HG03460 (cell line): Measurements from ENCODE around the gene ECPAS.
"Not testable (repeated sequence)": the region's sequence is repeated elsewhere in the genome, so short reads cannot be mapped to it uniquely, and the experiment has no call there.

ENCODE experiments used
- ATAC-seq: cut with Tn5 transposase; IDR thresholded peaks from one replicate; pipeline ENCODE4 v1.9.1; 2021; ENCODE audit not compliant: unreplicated experiment

ECPAS gene

DNA sequence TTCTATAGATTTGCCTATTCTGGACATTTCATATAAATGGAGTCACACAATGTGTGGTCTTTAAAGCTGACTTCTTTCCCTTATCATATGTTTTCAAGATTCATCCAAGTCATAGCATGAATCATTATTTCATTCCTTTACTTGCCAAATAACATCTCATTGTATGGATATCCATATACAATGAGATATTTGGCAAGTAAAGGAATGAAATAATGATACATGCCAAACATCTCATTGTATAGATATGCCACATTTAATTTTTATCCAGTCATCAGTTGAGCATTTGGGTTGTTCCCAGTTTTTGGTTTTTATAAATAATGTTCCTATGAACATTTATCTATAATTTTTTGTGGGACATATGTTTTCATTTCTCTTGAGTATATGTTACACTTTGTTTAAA is 133.6 kb downstream of the ECPAS start:
- no peak for ATAC-seq

GRCh38 chr9:111349766-111350165 is 134.4 kb downstream of the ECPAS start:
- no peak for ATAC-seq

DNA sequence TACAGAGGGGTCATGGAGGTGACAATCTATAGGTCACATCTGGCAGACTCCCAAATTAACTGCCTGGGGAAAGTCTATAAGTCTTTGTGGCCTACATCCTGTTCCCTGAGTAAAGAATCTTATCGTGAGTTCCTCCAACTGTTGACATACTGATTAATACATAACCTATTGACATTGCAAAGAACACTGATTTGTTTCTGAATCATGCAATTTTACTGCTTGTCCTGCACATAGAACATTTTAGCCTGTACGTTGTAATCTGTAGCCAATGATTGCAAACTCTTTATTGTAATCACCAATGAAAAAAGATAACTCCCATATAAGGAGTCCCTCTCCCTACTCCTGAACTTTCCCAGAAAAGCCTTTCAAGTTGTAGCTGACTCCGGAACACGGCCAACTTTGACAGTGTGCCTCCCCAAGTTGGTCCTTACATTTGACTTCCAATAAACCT is 135.3 kb downstream of the ECPAS start:
- ATAC-seq, result no peak

DNA sequence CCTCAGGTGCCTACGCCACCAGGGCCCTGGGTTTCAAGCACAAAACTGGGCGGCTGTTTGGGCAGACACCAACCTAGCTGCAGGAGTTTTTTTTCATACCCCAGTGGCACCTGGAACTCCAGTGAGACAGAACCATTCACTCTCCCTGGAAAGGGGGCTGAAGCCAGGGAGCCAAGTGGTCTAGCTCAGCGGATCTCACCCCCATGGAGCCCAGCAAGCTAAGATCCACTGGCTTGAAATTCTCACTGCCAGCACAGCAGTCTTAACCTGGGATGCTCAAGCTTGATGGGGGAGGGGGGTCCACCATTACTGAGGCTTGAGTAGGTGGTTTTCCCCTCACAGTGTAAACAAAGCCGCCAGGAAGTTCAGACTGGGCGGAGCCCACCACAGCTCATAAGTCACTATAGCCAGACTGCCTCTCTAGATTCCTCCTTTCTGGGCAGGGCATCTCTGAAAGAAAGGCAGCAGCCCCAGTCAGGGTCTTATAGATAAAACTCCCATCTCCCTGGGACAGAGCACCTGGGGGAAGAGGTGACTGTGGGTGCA is 149.8 kb downstream of the ECPAS start:
- ATAC-seq, result not testable (repeated sequence)

- no peak for ATAC-seq
These were observed 154.1 kb downstream of the ECPAS start, which contains the start of gene OR2K2 for GRCh38 chr9:111330124-111330523. TSS of gene OR2K2 (minus strand) at chr9:111330224. CDS start at chr9:111328433, 1,791 bp downstream.

DNA sequence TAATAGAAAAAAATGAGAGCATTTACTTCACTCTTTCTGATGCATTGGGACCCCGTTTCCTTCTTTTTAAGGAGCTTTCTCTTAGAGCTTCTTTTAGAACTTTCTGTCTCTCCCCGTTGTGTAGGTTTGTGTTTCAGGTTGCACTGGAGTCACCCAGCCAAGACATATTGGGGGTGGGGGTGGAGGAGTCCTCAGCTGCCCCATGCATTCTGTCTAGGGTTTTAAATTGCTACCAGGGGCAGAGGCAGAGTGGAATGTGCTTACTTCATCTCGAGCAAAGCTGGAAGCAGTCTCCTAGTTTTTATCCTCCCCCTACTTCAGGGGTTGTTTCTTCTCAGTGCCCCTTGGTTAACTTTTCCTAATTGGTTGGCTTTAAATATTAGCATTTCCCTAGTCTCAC is 163.6 kb downstream of the ECPAS start:
- no peak for ATAC-seq

GRCh38 chr9:111316796-111317195 is 167.4 kb downstream of the ECPAS start:
- no peak for ATAC-seq
